ENCODE results near the gene MEIS2.

The MEIS2 gene

GRCh38 chr15:36856339-36856973 lies 243.9 kb downstream of the MEIS2 start:
- Histone ChIP-seq H4K20me1 (ENCODE audit: insufficient read depth, low read length) (no peaks in the 10 kb centered on the region), H3K79me2 (ENCODE audit: insufficient read depth, low read length) (no peaks in the 10 kb centered on the region), H3K4me1 (ENCODE audit: insufficient read depth, low read length) (no peaks in the 10 kb centered on the region), H3K9me3 (ENCODE audit: insufficient read depth, low read length, severe bottlenecking) (no peaks in the 10 kb centered on the region), H3K27me3 (ENCODE audit: insufficient read depth, low read length, poor library complexity) (no peaks in the 10 kb centered on the region), H3K9ac (ENCODE audit: low read depth, low read length) (no peak overlapping the region), H2AFZ (ENCODE audit: low read depth, low read length) (no peak overlapping the region), H3K27ac (ENCODE audit: low read length) (no peak overlapping the region), H3K4me2 (ENCODE audit: insufficient read depth, low read length) (no peak overlapping the region), H3K4me3 (ENCODE audit: low read depth in 1 of 2, low read length in 2 of 2) (no peak overlapping the region), H3K36me3 (ENCODE audit: insufficient read depth, low read length) (no peaks in the 10 kb centered on the region)
- DNase-seq, result no peak
- ATAC-seq (ENCODE audit: insufficient read depth, low read depth), result no peak
- no peak for TF ChIP-seq EZH2 (IDR thresholded peaks at IDR 0.05; ENCODE audit: borderline replicate concordance, low read depth, low read length, severe bottlenecking)

GRCh38 chr15:36850864-36851263 lies 249.5 kb downstream of the MEIS2 start:
- H4K20me1 ChIP-seq (ENCODE audit: insufficient read depth, low read length), result no peaks in the 10 kb centered on the region
- no peak overlapping the region for H3K4me3 ChIP-seq (ENCODE audit: low read depth in 1 of 2, low read length in 2 of 2)
- H3K9me3 ChIP-seq (ENCODE audit: insufficient read depth, low read length, severe bottlenecking), result no peaks in the 10 kb centered on the region
- ATAC-seq (ENCODE audit: insufficient read depth, low read depth) (no peak), DNase-seq (no peak)
- no peak overlapping the region for H3K4me2 ChIP-seq (ENCODE audit: insufficient read depth, low read length)
- no peak overlapping the region for H2AFZ ChIP-seq (ENCODE audit: low read depth, low read length)
- no peak overlapping the region for H3K27ac ChIP-seq (ENCODE audit: low read length)
- H3K9ac ChIP-seq (ENCODE audit: low read depth, low read length), result no peak overlapping the region
- no peaks in the 10 kb centered on the region for H3K27me3 ChIP-seq (ENCODE audit: insufficient read depth, low read length, poor library complexity)
- no peaks in the 10 kb centered on the region for H3K79me2 ChIP-seq (ENCODE audit: insufficient read depth, low read length)
- TF ChIP-seq EZH2 (IDR thresholded peaks at IDR 0.05; ENCODE audit: borderline replicate concordance, low read depth, low read length, severe bottlenecking) (no peak), CTCF (IDR thresholded peaks at IDR 0.05; ENCODE audit: borderline replicate concordance, extremely low read depth, low read length, poor library complexity, severe bottlenecking) (no peak)
- H3K36me3 ChIP-seq (ENCODE audit: insufficient read depth, low read length), result no peaks in the 10 kb centered on the region
- no peaks in the 10 kb centered on the region for H3K4me1 ChIP-seq (ENCODE audit: insufficient read depth, low read length)

GRCh38 chr15:36845270-36845669 lies 255.1 kb downstream of the MEIS2 start:
- Histone ChIP-seq H3K36me3 (ENCODE audit: insufficient read depth, low read length) (no peaks in the 10 kb centered on the region), H4K20me1 (ENCODE audit: insufficient read depth, low read length) (no peaks in the 10 kb centered on the region), H2AFZ (ENCODE audit: low read depth, low read length) (no peak overlapping the region), H3K27ac (ENCODE audit: low read length) (no peak overlapping the region), H3K79me2 (ENCODE audit: insufficient read depth, low read length) (no peaks in the 10 kb centered on the region), H3K9ac (ENCODE audit: low read depth, low read length) (no peak overlapping the region), H3K9me3 (ENCODE audit: insufficient read depth, low read length, severe bottlenecking) (no peaks in the 10 kb centered on the region), H3K4me1 (ENCODE audit: insufficient read depth, low read length) (no peaks in the 10 kb centered on the region), H3K4me3 (ENCODE audit: low read depth in 1 of 2, low read length in 2 of 2) (no peak overlapping the region), H3K27me3 (ENCODE audit: insufficient read depth, low read length, poor library complexity) (no peaks in the 10 kb centered on the region), H3K4me2 (ENCODE audit: insufficient read depth, low read length) (no peak overlapping the region)
- ATAC-seq (ENCODE audit: insufficient read depth, low read depth) (no peak), DNase-seq (no peak)
- TF ChIP-seq EZH2 (IDR thresholded peaks at IDR 0.05; ENCODE audit: borderline replicate concordance, low read depth, low read length, severe bottlenecking) (no peak), CTCF (IDR thresholded peaks at IDR 0.05; ENCODE audit: borderline replicate concordance, extremely low read depth, low read length, poor library complexity, severe bottlenecking) (no peak)

- Histone ChIP-seq H3K4me1 (ENCODE audit: insufficient read depth, low read length) (no peaks in the 10 kb centered on the region), H3K79me2 (ENCODE audit: insufficient read depth, low read length) (no peaks in the 10 kb centered on the region), H2AFZ (ENCODE audit: low read depth, low read length) (no peak overlapping the region), H3K4me2 (ENCODE audit: insufficient read depth, low read length) (no peak overlapping the region), H3K9ac (ENCODE audit: low read depth, low read length) (no peak overlapping the region), H3K36me3 (ENCODE audit: insufficient read depth, low read length) (no peaks in the 10 kb centered on the region), H4K20me1 (ENCODE audit: insufficient read depth, low read length) (no peaks in the 10 kb centered on the region), H3K27ac (ENCODE audit: low read length) (no peak overlapping the region), H3K9me3 (ENCODE audit: insufficient read depth, low read length, severe bottlenecking) (no peaks in the 10 kb centered on the region), H3K27me3 (ENCODE audit: insufficient read depth, low read length, poor library complexity) (no peaks in the 10 kb centered on the region), H3K4me3 (ENCODE audit: low read depth in 1 of 2, low read length in 2 of 2) (no peak overlapping the region)
- no peak for ATAC-seq (ENCODE audit: insufficient read depth, low read depth)
- TF ChIP-seq CTCF (IDR thresholded peaks at IDR 0.05; ENCODE audit: borderline replicate concordance, extremely low read depth, low read length, poor library complexity, severe bottlenecking) (no peak), EZH2 (IDR thresholded peaks at IDR 0.05; ENCODE audit: borderline replicate concordance, low read depth, low read length, severe bottlenecking) (no peak)
- no peak for DNase-seq
Observed at GRCh38 chr15:36844534-36844998, 255.8 kb downstream of the MEIS2 start.

All from DND-41 (cell line).